NCI-H2107 (cell line): Measurements from ENCODE around the gene SCN3A.

ENCODE experiments used
- DNase-seq: peaks from one replicate; lab custom pipeline; 2025; lab: John Stamatoyannopoulos, UW

The SCN3A gene

DNA sequence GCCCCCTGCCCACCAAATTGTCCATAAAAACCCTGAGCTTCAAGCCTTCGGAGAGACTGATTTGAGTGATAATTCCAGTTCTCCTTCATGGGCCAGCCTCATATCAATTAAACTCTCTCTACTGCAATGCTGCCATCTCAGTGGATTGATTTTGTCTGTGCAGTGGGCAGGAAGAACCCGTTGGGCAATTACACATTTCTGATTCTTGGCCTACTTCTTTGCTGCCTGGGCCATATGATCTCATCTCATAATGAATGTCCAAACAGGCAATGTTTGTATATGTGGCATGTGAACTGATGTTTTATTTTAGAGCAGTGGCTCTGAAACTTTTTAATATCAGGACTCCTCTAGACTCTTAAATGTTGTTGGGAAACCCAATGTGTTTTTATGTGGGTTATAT, 147.3 kb downstream of the SCN3A start:
- DNase-seq: no peak

DNA sequence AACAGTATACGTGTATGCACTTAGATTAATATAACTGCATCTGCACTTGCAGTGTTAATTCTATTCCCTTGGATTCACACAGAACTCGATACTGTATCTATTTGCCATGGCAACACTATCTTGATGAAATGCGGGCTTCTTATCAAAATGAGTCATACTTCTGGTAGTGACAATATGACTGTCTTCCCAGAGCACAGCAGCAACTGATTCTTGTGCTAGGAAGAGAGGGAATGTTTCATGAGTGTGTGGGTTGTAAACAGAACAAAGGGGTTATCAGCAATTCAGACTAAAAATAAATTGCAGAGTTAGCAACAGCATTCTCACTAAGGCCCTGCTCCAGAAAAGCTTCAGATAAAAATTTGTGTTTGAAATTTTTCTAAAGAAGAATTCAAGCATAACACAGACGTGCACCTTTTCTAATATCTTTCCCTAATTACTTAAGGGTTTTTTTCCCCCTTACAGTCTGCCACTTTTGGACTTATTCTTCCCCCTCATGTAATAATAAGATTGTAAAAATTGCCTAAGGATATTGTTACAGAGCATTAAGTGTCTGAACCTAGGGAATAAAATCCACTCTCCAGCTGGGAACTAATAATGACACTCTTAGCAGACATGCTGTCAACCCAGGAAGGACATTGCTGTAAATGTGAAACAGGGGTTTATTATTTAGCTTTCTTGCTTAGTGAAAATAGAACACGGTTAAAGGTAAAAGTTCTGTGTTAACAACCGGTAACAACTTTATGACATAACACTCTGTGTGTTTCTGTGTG, 148.6 kb downstream of the SCN3A start:
- no peak for DNase-seq

DNA sequence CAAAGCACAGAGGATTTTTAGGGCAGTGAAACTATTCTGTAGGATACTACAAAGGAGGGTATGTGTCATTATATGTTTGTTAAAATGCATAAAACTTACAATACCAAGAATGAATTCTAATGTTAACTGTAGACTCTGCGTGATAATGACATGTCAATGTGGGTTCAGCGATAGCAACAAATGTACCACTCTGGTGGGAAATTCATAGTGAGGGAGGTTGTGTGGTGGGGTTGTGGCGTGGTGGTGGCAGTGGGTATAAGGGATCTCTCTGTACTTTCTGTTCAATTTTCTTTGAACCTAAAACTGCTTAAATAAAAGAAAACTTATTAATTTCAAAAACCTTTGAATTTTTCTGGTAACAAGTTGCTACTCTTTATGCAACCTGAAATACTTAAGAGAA, 149.2 kb downstream of the SCN3A start:
- DNase-seq: no peak

DNA sequence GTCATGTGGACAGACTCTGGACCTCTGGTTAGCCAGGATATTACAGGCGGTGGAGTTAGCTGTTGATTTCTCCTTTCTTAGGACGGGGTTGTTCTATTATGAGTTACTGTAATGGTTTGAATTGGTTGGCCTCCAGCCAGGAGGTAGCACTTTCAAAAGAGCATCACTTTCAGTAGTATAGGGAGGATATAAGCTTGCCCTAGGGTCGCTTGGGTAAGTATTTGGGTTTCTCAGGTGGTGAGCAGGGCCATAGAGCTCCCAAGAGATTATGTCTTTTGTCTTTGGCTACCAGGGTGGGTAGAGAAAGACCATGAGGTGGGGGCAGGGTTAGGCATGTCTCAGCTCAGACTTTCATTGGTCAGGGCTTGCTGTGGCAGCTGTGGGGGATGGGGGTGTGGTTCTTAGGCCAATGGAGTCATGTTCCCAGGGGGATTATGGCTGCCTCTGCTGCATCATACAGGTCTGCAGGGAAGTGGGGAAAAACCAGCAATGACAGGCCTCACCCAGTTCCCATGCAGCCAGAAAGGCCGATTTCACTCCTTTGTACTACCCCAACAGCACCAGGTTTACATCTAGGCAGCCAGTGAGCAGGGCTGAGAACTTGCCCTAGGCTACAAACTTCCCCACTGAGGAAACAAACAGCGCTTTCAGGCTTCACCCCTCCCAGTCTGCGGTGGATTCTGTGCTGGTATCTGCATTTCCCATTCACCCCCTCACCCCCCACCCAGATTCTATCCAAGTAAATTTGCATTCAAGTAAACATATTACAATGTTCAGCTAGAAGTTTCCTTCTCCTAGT, 159.1 kb downstream of the SCN3A start:
- no peak for DNase-seq
